HG03442 (cell line): Measurements from ENCODE around the gene PRKD2.
A peak's percentile ranks its signal among the peaks of the same experiment; 100 is the strongest.
"Not testable (repeated sequence)": the region's sequence is repeated elsewhere in the genome, so short reads cannot be mapped to it uniquely, and the experiment has no call there.

Source experiments
- ATAC-seq: cut with Tn5 transposase; IDR thresholded peaks from one replicate; pipeline ENCODE4 v1.9.1; 2021; ENCODE audit warnings: mild to moderate bottlenecking, moderate library complexity; ENCODE audit not compliant: unreplicated experiment

Gene PRKD2

DNA sequence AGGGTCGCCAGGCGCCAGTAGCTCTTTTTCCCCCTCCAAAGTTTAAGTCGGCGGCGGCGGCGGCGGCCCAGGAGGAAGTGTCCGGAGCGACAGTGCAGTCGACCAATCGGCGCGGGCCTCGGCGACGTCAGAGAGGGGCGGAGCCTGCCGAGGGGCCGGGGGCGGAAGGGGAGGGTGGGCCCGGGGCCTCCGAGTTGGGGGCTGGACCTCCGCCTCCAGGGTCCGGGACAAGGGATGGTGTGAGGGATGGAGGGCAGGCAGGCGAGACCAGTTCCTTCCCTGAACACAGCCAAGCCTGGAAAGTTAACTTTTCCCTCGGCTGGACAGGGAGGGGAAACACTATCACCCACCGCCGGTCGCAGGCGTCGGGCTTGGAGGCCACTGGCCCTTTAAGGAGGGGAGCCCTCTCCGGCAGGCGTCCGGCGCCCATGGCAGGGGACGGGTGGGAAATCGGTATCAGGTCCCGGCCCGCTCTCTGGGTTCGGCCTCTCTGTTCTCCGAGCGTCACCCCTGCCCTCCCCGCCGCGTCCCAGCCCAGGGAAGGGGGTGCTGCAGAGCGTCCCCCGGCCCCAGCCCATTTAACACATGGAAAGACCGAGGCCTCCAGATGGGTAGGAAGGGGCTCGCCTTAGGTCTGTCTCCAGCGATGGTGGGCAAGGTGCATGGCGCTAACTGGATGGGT lies at the start of gene PRKD2:
TSS of gene PRKD2 (minus strand) at position 81 of the 682 bp plus-strand sequence. CDS start 744 bp downstream, outside the sequence.
- ATAC-seq = peak; percentile 36

DNA sequence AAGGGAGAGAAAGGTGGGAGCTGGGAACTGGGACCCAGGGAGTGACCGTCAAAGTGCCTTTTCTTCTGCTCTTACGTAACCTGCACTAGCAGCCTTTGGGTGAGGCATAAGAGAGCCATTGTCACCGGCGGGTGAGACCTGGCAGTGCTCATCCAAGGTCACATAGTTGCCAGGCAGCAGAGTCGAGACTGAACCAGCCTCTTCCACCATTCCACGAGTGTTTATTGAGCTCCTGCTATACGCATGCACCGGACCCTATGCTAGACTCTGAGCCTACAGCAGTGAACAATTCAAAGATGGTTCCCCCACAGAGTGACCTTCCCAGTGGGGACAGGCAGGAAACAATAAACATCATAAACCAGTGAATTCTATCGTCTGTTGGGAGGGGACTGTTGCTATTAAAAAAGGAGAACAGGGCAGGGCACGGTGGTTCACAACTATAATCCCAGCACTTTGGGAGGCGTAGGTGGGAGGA lies 47.9 kb upstream of the PRKD2 start:
- no peak for ATAC-seq

- no peak for ATAC-seq
Measured at GRCh38 chr19:46762245-46762890, 45.5 kb upstream of the PRKD2 start.

DNA sequence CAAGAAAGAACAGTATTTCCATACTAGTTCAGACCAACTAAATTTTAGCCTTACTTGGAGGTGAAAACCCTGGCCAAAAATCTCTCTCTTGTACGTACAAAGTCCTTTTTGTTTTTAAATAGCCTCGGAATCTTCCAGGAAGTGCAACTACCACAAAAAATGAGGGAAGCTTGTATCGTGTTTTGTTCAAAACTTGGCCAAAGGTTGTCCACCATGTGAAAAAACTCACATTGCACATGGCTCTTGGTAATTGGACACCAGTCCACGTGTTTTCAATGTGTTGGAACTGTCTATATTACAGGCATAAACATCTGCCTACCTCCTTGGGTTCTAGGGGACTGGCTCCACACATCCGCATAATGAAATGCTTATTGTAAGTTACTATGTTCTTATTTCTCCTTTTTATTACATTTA lies 44.5 kb upstream of the PRKD2 start:
- ATAC-seq = no peak

DNA sequence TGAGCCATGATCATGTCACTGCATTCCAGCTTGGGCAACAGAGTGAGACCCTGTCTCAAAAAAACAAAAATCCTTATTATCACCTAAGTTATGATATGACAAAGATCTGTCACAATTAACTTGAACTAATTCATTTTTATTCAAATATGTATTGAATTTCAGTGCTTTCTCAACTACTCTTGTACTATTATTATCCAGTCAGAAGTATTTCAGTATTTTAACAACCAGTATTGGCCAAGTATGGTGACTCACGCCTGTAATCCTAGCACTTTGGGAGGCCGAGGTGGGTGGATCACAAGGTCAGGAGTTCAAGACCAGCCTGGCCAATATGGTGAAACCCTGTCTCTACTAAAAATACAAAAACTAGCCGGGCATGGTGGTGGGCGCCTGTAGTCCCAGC lies 44.0 kb upstream of the PRKD2 start:
- not testable (repeated sequence) for ATAC-seq

GRCh38 chr19:46760363-46760762 lies 43.4 kb upstream of the PRKD2 start:
- no peak for ATAC-seq

GRCh38 chr19:46759817-46760333 lies 43.0 kb upstream of the PRKD2 start:
- ATAC-seq = no peak

DNA sequence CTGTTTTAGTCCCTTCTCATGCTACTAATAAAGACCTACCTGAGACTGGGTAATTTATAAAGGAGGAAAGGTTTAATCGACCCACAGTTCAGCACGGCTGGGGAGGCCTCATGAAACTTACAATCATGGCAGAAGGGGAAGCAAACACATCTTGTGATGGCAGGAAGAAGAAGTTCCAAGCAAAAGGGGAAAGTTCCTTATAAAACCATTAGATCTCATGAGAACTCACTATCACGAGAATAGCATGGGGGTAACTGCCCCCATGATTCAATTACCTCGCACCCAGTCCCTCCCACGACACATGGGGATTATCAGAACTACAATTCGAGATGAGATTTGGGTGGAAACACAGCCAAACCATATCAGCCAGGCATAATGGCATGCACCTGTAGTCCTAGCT lies 42.3 kb upstream of the PRKD2 start:
- no peak for ATAC-seq

GRCh38 chr19:46756544-46756888 lies 39.6 kb upstream of the PRKD2 start:
- ATAC-seq = no peak

GRCh38 chr19:46755853-46756543 lies 39.1 kb upstream of the PRKD2 start:
- no peak for ATAC-seq

DNA sequence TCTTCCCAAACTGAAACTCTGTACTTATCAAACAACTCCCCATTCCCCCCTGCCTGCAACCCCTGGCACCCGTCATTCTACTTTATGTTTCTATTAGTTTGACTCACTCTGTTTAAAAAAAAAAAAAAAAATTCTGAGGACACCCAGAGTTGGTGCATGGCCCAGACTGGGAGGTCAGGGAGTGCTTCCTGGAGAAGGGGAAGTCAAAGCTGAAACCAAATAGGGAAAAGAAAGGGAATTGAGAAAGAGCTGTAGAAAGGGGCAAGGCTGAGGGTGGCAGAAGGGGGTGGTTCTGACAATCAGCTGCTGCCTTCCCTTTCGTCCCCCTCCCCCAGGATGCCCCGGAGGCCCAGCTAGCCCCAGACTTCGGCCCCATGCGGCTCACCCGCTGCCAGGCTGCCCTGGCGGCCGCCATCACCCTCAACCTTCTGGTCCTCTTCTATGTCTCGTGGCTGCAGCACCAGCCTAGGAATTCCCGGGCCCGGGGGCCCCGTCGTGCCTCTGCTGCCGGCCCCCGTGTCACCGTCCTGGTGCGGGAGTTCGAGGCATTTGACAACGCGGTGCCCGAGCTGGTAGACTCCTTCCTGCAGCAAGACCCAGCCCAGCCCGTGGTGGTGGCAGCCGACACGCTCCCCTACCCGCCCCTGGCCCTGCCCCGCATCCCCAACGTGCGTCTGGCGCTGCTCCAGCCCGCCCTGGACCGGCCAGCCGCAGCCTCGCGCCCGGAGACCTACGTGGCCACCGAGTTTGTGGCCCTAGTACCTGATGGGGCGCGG lies 38.4 kb upstream of the PRKD2 start:
- no peak for ATAC-seq

- no peak for ATAC-seq
Measured at GRCh38 chr19:46753420-46754155, 36.7 kb upstream of the PRKD2 start.

DNA sequence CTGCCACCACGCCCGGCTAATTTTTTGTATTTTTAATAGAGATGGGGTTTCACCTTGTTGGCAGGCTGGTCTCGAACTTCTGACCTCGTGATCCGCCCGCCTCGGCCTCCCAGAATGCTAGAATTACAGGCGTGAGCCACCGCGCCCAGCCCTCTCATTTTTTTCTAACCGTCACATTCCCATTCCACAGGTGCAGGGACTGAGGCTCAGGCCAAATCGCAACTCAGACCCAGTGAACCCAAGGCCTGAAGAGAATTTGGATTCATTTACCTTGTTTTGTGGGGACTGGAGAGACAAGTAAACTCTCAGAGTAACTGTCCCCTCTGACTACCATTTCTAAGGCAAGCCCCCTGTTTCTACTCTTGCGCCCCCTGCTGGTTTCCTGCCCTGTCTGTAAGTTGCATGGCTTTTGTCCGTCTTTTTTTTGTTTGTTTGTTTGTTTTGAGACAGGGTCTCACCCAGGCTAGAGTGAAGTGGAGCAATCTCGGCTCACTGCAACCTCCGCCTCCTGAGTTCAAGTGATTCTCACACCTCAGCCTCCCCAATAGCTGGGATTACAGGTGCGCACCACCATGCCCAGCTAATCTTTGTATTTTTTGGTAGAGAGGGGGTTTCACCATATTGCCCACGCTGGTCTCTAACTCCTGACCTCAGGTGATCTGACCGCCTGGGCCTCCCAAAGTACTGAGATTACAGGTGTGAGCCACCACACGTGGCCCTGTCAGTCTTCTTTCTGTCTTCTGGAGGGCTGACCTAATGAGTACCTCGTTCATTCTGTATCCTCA lies 31.6 kb upstream of the PRKD2 start:
- ATAC-seq = no peak

- peak; percentile 57 for ATAC-seq
Measured at GRCh38 chr19:46746281-46747057, 29.6 kb upstream of the PRKD2 start, which contains the start of gene STRN4. Gene STRN4, minus strand, starts transcription at chr19:46746450. Its CDS starts 20 bp downstream, at chr19:46746430.

- ATAC-seq = peak; percentile 40
Measured at GRCh38 chr19:46745521-46746280, 28.8 kb upstream of the PRKD2 start, which contains the start of gene FKRP. Gene FKRP, plus strand, starts transcription at chr19:46746057. Its CDS starts 9,394 bp downstream, at chr19:46755451.

DNA sequence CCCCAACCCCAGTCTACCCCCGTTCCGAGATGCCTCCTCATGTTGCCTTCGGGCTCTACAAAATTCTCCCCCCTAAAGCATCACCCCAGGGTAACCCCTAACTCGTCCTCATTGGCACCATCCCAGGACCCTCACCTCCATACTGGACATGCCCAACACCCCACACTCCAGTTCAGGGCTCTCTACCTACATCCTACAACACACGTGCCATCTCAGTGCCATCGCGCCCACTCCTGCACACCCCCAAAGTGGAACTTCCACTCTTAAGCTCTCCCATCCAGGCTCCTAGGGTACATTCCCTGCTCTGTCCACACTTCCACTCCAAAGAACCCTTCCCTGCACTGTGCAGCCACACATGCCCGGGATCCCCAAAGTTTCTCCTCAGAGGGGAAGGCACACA lies 28.1 kb upstream of the PRKD2 start:
- ATAC-seq = no peak

GRCh38 chr19:46744005-46744691 lies 27.2 kb upstream of the PRKD2 start:
- ATAC-seq = no peak
